ENCODE measurements around the gene ARHGEF17. TPM values are rescaled to one million over a fixed set of nuclear protein-coding genes. Genes with fewer than 3 reads are reported as not detected.

Gene ARHGEF17
- total and polyA plus RNA-seq, 10 donors: 5.1 to 48.5 (median 29.0) TPM

- intact Hi-C loops (cut with DNase I; ENCODE audit: low total_unique reads): loop anchor here (10.0 kb wide), 1 partner anchor 305 kb away; no protein-coding TSS in a partner anchor
- no peaks in the 10 kb centered on the region for H3K27me3 ChIP-seq (replicated peaks in 1 of 7)
- no peak overlapping the region for H3K27ac ChIP-seq
- peaks cover 0 to 3% (median 0%) of the 10 kb centered on the region in 6 donors for H3K4me1 ChIP-seq
- 86 to 94% (median 93%) methylated on average over 12 to 19 of the region's 19 CpGs for WGBS, 5 donors
- H3K36me3 ChIP-seq: peaks cover 0 to 99% (median 10%) of the 10 kb centered on the region in 6 donors
- TF ChIP-seq POLR2A (IDR thresholded peaks at IDR 0.05) (no peak), CTCF (IDR thresholded peaks at IDR 0.05 in 8 of 11, conservative IDR thresholded peaks at IDR 0.05 in 3 of 11) (peak in 3 of 11 experiments; percentile 16 to 47 (median 20))
- no peak overlapping the region for H3K4me3 ChIP-seq
- H3K9me3 ChIP-seq: no peaks in the 10 kb centered on the region
- no peak for DNase-seq
These were observed 52.1 kb downstream of the ARHGEF17 start for GRCh38 chr11:73359930-73360742.

- no peaks in the 10 kb centered on the region for H3K27me3 ChIP-seq (replicated peaks in 1 of 7)
- no peak overlapping the region for H3K4me3 ChIP-seq
- intact Hi-C loops (cut with DNase I; ENCODE audit: low total_unique reads): no loop called here
- 90 to 96% (median 94%) methylated on average over 8 of the region's 8 CpGs for WGBS, 5 donors
- H3K9me3 ChIP-seq: no peaks in the 10 kb centered on the region
- TF ChIP-seq POLR2AphosphoS5 (IDR thresholded peaks at IDR 0.05) (no peak), CTCF (IDR thresholded peaks at IDR 0.05 in 8 of 11, conservative IDR thresholded peaks at IDR 0.05 in 3 of 11) (peak in 1 of 11 experiments; percentile 5)
- DNase-seq: no peak
- H3K4me1 ChIP-seq: peaks cover 0 to 11% (median 3%) of the 10 kb centered on the region in 6 donors
- no peak overlapping the region for H3K27ac ChIP-seq
- peaks cover 0 to 99% (median 10%) of the 10 kb centered on the region in 6 donors for H3K36me3 ChIP-seq
These were observed 52.8 kb downstream of the ARHGEF17 start for GRCh38 chr11:73360743-73361369.

- no peak for DNase-seq
- Histone ChIP-seq H3K27me3 (replicated peaks in 1 of 7) (no peaks in the 10 kb centered on the region), H3K4me3 (no peak overlapping the region), H3K27ac (no peak overlapping the region), H3K4me1 (peaks cover 12 to 24% (median 16%) of the 10 kb centered on the region in 6 donors), H3K36me3 (peaks cover 0 to 89% (median 10%) of the 10 kb centered on the region in 6 donors), H3K9me3 (no peaks in the 10 kb centered on the region)
- WGBS, 5 donors: 85 to 95% (median 89%) methylated on average over 4 to 70 of the region's 70 CpGs
- no peak for TF ChIP-seq POLR2A (IDR thresholded peaks at IDR 0.05)
- TF ChIP-seq CTCF (IDR thresholded peaks at IDR 0.05 in 8 of 11, conservative IDR thresholded peaks at IDR 0.05 in 3 of 11): no peak
- intact Hi-C loops (cut with DNase I; ENCODE audit: low total_unique reads): no loop called here
These were observed 54.1 kb downstream of the ARHGEF17 start for GRCh38 chr11:73361953-73362776.

All from spleen (tissue), 11 donors.